Activated naive CD4-positive, alpha-beta T cell treated with anti-CD3 and anti-CD28 coated beads, Interleukin-2, amount 10 ng/mL, durations not matched to agents 7 days and 5 days (primary cell): ENCODE results near the gene GAS6.

Source experiments
- CTCF ChIA-PET: fragments of 350-600 bp; sonication (Branson Sonifier 250); formaldehyde crosslinking; loops from one replicate; lab custom pipeline; 2021; ENCODE audit warnings: antibody characterized with exemption; lab: Charles Lee
- DNase-seq: peaks from one replicate; pipeline ENCODE4 v3.0.0-alpha.2; 2020
- H3K27ac Mint-ChIP-seq: one replicate; pipeline ENCODE4 v1.8.0; 2021; ENCODE audit warnings: mild to moderate bottlenecking, moderate library complexity, mixed read lengths
- H3K27me3 Mint-ChIP-seq: one replicate; pipeline ENCODE4 v1.8.0; 2021; ENCODE audit warnings: mild to moderate bottlenecking, mixed read lengths
- H3K36me3 Mint-ChIP-seq: one replicate; pipeline ENCODE4 v1.8.0; 2021; ENCODE audit warnings: mixed read lengths
- H3K4me1 Mint-ChIP-seq: one replicate; pipeline ENCODE4 v1.8.0; 2021; ENCODE audit warnings: mixed read lengths
- H3K4me3 Mint-ChIP-seq: one replicate; pipeline ENCODE4 v1.8.0; 2021; ENCODE audit warnings: mild to moderate bottlenecking, moderate library complexity, mixed read lengths
- H3K9me3 Mint-ChIP-seq: one replicate; pipeline ENCODE4 v1.8.0; 2021; ENCODE audit warnings: mixed read lengths

The GAS6 gene

GRCh38 chr13:113898391-113898790, 34.5 kb upstream of the GAS6 start:
- CTCF ChIA-PET: no interaction called here
- no peaks in the 10 kb centered on the region for H3K36me3 Mint-ChIP-seq
- DNase-seq: no peak
- no peaks in the 10 kb centered on the region for H3K4me1 Mint-ChIP-seq
- no peaks in the 10 kb centered on the region for H3K9me3 Mint-ChIP-seq
- H3K27ac Mint-ChIP-seq: no peak overlapping the region
- no peak overlapping the region for H3K4me3 Mint-ChIP-seq
- H3K27me3 Mint-ChIP-seq: peaks cover 40% of the 10 kb centered on the region

DNA sequence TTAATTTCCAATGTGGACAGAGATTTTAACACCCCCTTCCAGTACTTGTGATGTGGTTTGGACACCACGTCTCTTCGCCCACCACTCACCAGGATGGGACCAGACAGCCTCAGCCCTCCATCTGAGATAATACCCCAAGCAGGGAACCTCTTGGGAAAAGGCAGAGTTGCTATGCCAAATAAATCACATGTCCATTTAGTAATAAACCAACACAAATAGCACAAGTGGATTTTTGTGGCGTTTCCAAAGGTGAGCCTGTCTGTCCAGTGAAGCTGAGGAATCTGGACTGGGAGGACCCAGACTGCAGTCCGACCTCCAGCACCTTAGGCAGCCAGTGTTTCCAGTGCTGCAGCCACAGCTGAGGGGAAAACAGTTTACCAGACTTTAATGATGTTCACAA, 34.1 kb upstream of the GAS6 start:
- Mint-ChIP-seq H3K4me3 (no peak overlapping the region), H3K9me3 (no peaks in the 10 kb centered on the region), H3K27ac (no peak overlapping the region), H3K36me3 (no peaks in the 10 kb centered on the region), H3K27me3 (peaks cover 44% of the 10 kb centered on the region), H3K4me1 (no peaks in the 10 kb centered on the region)
- CTCF ChIA-PET: no interaction called here
- no peak for DNase-seq

- DNase-seq: no peak
These were observed 33.3 kb upstream of the GAS6 start for GRCh38 chr13:113897161-113897560.

GRCh38 chr13:113895436-113895835, 31.6 kb upstream of the GAS6 start:
- Mint-ChIP-seq H3K9me3 (no peaks in the 10 kb centered on the region), H3K36me3 (no peaks in the 10 kb centered on the region), H3K4me1 (no peaks in the 10 kb centered on the region), H3K27ac (no peak overlapping the region), H3K27me3 (peaks cover 46% of the 10 kb centered on the region), H3K4me3 (no peak overlapping the region)
- CTCF ChIA-PET: interaction anchor here (0.8 kb wide), 1 partner anchor 657 kb away, joined by 3 read pairs; no protein-coding TSS in a partner anchor
- no peak for DNase-seq

More at GRCh38 chr13:113897161-113897560, 33.3 kb upstream of the GAS6 start:
- CTCF ChIA-PET: interaction anchor here (0.6 kb wide), 1 partner anchor 242 kb away, joined by 3 read pairs; no protein-coding TSS in a partner anchor
- Mint-ChIP-seq H3K9me3 (no peaks in the 10 kb centered on the region), H3K36me3 (no peaks in the 10 kb centered on the region), H3K4me1 (no peaks in the 10 kb centered on the region), H3K4me3 (no peak overlapping the region), H3K27me3 (peaks cover 51% of the 10 kb centered on the region), H3K27ac (no peak overlapping the region)

DNA sequence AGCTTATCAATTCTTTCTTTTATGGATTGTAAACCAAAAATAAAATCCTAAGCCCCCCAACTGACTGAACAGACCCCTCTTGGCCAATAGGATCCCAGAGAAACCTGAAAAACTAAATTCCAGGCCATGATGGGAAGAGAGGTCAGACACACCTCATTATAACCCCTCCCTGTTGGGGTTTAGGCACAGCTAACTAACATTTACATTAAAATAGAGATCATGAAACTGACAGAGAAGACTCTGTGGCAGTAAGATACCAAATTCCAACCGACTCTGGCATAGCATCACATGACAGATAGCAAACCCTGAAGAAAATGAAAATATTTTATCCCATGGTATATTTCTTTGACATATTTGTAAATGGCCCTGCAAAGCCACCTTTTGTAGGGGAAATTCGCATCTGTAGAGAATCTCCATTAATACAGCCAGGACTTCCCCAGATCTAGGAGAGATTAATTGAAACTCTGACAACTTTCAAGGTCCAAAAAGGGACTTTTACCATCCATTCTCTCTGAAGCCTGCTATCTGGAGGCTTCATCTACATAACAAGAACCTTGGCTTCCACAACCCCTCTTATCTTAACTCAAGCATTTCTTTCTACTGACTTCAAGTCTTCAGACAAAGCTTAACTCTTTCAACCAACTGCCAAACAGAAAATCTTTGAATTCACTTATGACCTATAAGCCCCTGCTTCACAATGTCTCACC, 27.1 kb upstream of the GAS6 start:
- Mint-ChIP-seq H3K4me3 (no peak overlapping the region), H3K4me1 (no peaks in the 10 kb centered on the region), H3K27me3 (peaks cover 48% of the 10 kb centered on the region), H3K9me3 (no peaks in the 10 kb centered on the region), H3K36me3 (no peaks in the 10 kb centered on the region), H3K27ac (no peak overlapping the region)
- CTCF ChIA-PET: no interaction called here
- DNase-seq: no peak

DNA sequence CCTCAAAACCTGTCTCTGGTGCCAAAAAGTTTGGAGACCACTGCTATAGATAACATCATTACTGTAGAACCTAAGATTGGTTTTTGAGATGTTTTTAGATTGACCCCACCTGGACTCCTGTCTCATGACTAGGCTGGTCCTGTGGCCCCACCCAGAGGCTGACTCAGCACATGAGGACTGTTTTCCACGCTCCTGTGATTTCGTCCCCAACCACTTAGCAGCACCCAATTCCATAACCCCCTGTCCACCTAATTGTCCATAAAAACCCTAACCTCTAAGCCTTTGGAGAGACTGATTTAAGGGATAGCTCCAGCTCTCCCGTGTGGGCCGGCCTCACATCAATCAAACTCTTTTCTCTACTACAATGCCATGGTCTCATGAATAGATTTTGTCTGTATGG, 25.6 kb upstream of the GAS6 start:
- H3K27me3 Mint-ChIP-seq: peaks cover 43% of the 10 kb centered on the region
- H3K9me3 Mint-ChIP-seq: no peaks in the 10 kb centered on the region
- no peak overlapping the region for H3K4me3 Mint-ChIP-seq
- no peak for DNase-seq
- H3K36me3 Mint-ChIP-seq: no peaks in the 10 kb centered on the region
- no peaks in the 10 kb centered on the region for H3K4me1 Mint-ChIP-seq
- CTCF ChIA-PET: no interaction called here
- no peak overlapping the region for H3K27ac Mint-ChIP-seq

GRCh38 chr13:113888701-113889330, 24.9 kb upstream of the GAS6 start:
- no peaks in the 10 kb centered on the region for H3K36me3 Mint-ChIP-seq
- peaks cover 43% of the 10 kb centered on the region for H3K27me3 Mint-ChIP-seq
- no peak overlapping the region for H3K27ac Mint-ChIP-seq
- H3K4me3 Mint-ChIP-seq: no peak overlapping the region
- DNase-seq: no peak
- no peaks in the 10 kb centered on the region for H3K4me1 Mint-ChIP-seq
- H3K9me3 Mint-ChIP-seq: no peaks in the 10 kb centered on the region
- CTCF ChIA-PET: no interaction called here

- H3K9me3 Mint-ChIP-seq: no peaks in the 10 kb centered on the region
- DNase-seq: no peak
- peaks cover 33% of the 10 kb centered on the region for H3K27me3 Mint-ChIP-seq
- H3K4me3 Mint-ChIP-seq: no peak overlapping the region
- no peaks in the 10 kb centered on the region for H3K36me3 Mint-ChIP-seq
- H3K27ac Mint-ChIP-seq: no peak overlapping the region
- CTCF ChIA-PET: no interaction called here
- H3K4me1 Mint-ChIP-seq: peaks cover 1% of the 10 kb centered on the region
These were observed 23.9 kb upstream of the GAS6 start for GRCh38 chr13:113887700-113888201.

DNA sequence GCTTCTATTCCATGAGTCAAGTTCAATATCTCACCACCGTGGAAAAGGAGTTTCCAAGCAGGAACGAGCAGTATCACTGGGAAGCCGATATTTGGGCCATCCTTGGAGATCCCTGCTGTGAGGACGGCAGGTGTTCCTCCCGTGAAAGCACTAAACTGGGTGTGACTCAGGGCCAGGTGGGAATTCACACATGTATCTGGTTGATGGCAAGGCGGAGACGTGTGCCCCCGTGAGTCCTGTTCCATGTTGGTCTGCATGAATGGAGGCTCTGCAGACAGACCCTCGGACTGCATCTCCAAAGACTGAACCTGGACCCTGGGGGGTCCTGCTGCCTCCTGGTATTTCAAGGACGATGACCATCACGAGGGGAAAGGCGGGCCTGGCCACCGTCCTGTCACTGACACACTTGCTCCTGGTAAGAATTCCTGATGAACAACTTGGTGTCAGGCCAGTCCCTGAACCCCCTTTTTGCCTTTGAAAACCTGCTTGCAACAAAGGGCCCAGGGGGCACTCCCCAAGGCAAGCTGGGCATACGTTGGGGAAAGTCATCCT, 22.8 kb upstream of the GAS6 start:
- H3K27me3 Mint-ChIP-seq: peaks cover 29% of the 10 kb centered on the region
- H3K4me3 Mint-ChIP-seq: no peak overlapping the region
- CTCF ChIA-PET: no interaction called here
- H3K36me3 Mint-ChIP-seq: no peaks in the 10 kb centered on the region
- H3K27ac Mint-ChIP-seq: no peak overlapping the region
- no peak for DNase-seq
- no peaks in the 10 kb centered on the region for H3K9me3 Mint-ChIP-seq
- H3K4me1 Mint-ChIP-seq: peaks cover 13% of the 10 kb centered on the region

DNA sequence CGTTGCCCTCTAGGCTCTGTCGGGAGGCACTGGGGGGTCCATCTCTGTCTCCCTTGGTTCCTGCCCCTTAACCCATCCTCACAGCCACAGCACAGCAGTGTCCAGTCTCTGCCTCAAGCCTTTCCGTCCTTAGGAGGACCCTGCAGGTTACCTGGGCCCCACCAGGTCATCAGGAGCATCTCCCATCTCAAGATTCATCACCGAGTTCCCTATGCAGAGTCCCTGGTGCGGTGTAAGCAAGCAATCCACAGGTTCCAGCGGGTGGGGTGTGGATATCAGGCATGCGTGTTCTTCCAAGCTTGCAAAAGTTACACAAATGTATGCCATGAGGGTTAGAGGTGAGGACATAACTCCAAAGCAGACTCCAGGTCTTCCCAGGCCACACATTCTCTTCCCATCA, 20.9 kb upstream of the GAS6 start:
- Mint-ChIP-seq H3K27ac (no peak overlapping the region), H3K36me3 (no peaks in the 10 kb centered on the region), H3K4me3 (no peak overlapping the region), H3K9me3 (no peaks in the 10 kb centered on the region), H3K4me1 (peaks cover 20% of the 10 kb centered on the region), H3K27me3 (peaks cover 29% of the 10 kb centered on the region)
- no peak for DNase-seq
- CTCF ChIA-PET: no interaction called here

- no peak for DNase-seq
- Mint-ChIP-seq H3K27ac (no peak overlapping the region), H3K4me3 (no peak overlapping the region), H3K4me1 (peaks cover 20% of the 10 kb centered on the region), H3K36me3 (no peaks in the 10 kb centered on the region), H3K27me3 (peaks cover 22% of the 10 kb centered on the region), H3K9me3 (no peaks in the 10 kb centered on the region)
- CTCF ChIA-PET: no interaction called here
These were observed 20.3 kb upstream of the GAS6 start for GRCh38 chr13:113883921-113884804.

GRCh38 chr13:113883314-113883811, 19.5 kb upstream of the GAS6 start:
- no peak for DNase-seq
- Mint-ChIP-seq H3K27me3 (peaks cover 21% of the 10 kb centered on the region), H3K36me3 (no peaks in the 10 kb centered on the region), H3K9me3 (no peaks in the 10 kb centered on the region), H3K4me3 (no peak overlapping the region), H3K27ac (no peak overlapping the region), H3K4me1 (peaks cover 20% of the 10 kb centered on the region)
- CTCF ChIA-PET: no interaction called here

GRCh38 chr13:113882716-113883115, 18.8 kb upstream of the GAS6 start:
- DNase-seq: no peak
- H3K4me1 Mint-ChIP-seq: peaks cover 20% of the 10 kb centered on the region
- H3K36me3 Mint-ChIP-seq: no peaks in the 10 kb centered on the region
- CTCF ChIA-PET: no interaction called here
- peaks cover 16% of the 10 kb centered on the region for H3K27me3 Mint-ChIP-seq
- no peaks in the 10 kb centered on the region for H3K9me3 Mint-ChIP-seq
- H3K4me3 Mint-ChIP-seq: no peak overlapping the region
- H3K27ac Mint-ChIP-seq: no peak overlapping the region

GRCh38 chr13:113882267-113882630, 18.4 kb upstream of the GAS6 start:
- peaks cover 20% of the 10 kb centered on the region for H3K4me1 Mint-ChIP-seq

More at GRCh38 chr13:113882267-113882630, 18.4 kb upstream of the GAS6 start:
- Mint-ChIP-seq H3K9me3 (no peaks in the 10 kb centered on the region), H3K27me3 (peaks cover 15% of the 10 kb centered on the region), H3K4me3 (no peak overlapping the region), H3K27ac (no peak overlapping the region), H3K36me3 (no peaks in the 10 kb centered on the region)
- CTCF ChIA-PET: no interaction called here
- no peak for DNase-seq
